Fibroblast of lung (primary cell): Measurements from ENCODE around the gene EPAS1.

ENCODE experiments used
- CTCF ChIP-seq, 2 donors: IDR thresholded peaks in 1 of 2; conservative IDR thresholded peaks in 1 of 2; 1 replicate in 1 of 2; 2 replicates in 1 of 2; pipeline ENCODE4 v1.5.1; 2011 to 2012; ENCODE audit warnings: low read length in 2 of 2, control low read depth in 1 of 2, inconsistent platforms in 1 of 2, low read depth in 1 of 2, mild to moderate bottlenecking in 1 of 2
- EZH2 ChIP-seq: IDR thresholded peaks from 2 replicates; pipeline ENCODE4 v1.5.1; 2012; ENCODE audit warnings: low read length, control low read depth, mild to moderate bottlenecking; ENCODE audit errors: missing control alignments

DNA sequence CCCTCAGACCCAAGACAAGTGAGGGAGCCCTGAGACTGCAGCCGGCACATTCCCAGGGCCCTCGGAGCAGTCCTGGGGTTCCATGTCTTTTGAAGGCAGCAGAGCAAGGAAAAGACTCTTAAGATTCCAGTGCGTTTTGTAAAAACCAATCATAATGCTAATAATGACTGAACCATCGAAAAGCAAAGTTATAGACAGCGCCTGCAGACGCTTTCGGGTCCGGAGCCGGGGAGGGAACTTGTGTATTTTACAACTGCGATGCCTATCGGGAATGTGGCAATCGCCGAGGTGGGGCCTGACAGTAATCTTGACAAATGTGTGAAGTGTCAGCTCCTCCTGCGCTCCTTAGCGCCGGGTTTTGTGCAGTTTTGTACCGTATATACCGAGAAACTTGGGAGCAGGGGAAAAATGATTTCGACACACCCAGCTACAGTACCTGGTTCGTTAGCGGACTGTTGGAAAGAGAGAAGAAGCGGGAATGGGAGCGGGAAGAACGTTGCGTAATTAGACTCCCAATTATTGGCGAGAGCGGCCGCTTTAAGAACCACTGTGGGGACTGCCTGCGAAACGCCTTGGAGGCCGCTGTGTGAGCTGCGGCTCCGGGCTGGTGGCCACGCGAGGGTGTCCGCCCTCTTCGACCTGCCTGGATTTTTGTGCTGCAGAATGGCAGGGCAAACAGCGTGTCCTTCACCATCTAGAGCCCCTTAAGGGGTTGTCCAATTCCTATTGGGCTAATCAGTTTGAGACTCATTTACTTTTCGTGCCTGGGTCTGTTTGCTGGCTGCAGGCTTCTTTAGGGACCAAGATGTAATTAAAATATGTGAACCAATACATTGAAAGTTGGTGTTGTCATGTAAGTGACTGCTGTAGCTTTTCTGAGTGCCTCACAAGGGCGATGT, 2.4 kb downstream of the EPAS1 start:
- TF ChIP-seq EZH2 (no peak), CTCF (conservative IDR thresholded peaks at IDR 0.05 in 1 of 2, IDR thresholded peaks at IDR 0.05 in 1 of 2; ENCODE audit: low read depth in 1 of 2, low read length in 2 of 2) (no peak)
